Left colon (tissue), 2 donors: ENCODE results near the gene EBF3. TPM values are rescaled to one million over a fixed set of nuclear protein-coding genes. Genes with fewer than 3 reads are reported as not detected.

Experiments
- ATAC-seq: fragments of 200-7000 bp; cut with Tn5 transposase; one replicate; pipeline ENCODE4 v1.9.1; 2020; ENCODE audit warnings: mild to moderate bottlenecking, moderate library complexity
- DNase-seq, 2 donors: peaks; one replicate each; pipeline ENCODE4 v3.0.0-alpha.2; 2020
- intact Hi-C, 2 donors: fragments of 100-400 bp; cut with DNase I in 1 of 2; cut with micrococcal nuclease in 1 of 2; formaldehyde crosslinking; loops; one replicate each; pipeline versions ENCODE4 v1.11.2 to v1.14.0; 2022; cut with DNase I, micrococcal nuclease
- total RNA-seq, 2 donors: library from RNA; stranded (reverse); fragmentation: NEBNext Ultra II Directional; extraction: Animal tissue kit (Norgen Biotek cat#: 25700); gene quantifications; one replicate each; pipeline ENCODE4 v1.2.1, GENCODE V29; 2021
- donor health status: DM: no; HTN: no; CAD: no.
- donor health status: DM: yes; HTN: yes; CAD: no.

Gene EBF3
- total RNA-seq, 2 donors from 2014 or later = 0.40 to 0.78 TPM

GRCh38 chr10:129936266-129936922, 27.7 kb downstream of the EBF3 start:
- ATAC-seq (no peak), DNase-seq (no peak)
- intact Hi-C loops = no loop called here

GRCh38 chr10:129935867-129936152, 28.3 kb downstream of the EBF3 start:
- no peak for DNase-seq
- intact Hi-C loops = no loop called here
- no peak for ATAC-seq

- DNase-seq (no peak), ATAC-seq (no peak)
- intact Hi-C loops = no loop called here
These were observed 28.8 kb downstream of the EBF3 start for GRCh38 chr10:129935102-129935866.

DNA sequence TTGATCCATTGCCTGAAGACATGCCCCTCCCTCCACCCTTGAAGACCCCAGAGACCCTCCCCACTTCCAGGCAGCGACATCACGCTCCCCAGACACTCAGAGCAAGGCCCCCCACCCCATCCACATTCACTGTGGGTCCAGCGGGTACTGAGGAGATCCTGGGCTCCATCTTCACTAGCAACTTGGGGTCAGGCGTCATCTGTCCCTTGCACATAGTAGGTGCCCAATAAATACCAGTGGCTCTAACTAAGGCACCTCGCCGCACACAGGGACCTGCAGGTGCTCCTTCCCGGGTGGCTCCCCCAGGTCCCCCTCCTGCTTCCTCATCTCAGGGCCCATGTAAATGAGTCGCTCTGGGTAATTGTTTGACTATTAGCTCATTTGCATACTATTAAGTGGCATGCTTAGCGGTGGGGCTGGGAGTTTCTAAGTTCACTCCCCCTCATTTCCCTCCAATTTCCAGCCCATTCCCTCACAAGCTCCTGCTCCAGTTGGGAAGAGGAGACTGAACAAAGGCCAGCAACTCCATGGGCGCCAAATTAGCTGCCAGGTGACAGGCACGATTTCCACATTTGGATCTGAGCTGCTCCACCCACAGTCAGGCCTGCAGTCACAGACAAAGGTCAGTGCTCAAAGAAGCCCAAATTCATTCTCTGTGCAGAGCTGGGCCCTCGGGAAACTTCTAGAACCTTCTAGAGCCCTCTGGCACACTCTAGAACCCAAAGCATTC, 29.7 kb downstream of the EBF3 start:
- DNase-seq (no peak), ATAC-seq (no peak)
- intact Hi-C loops = no loop called here

- intact Hi-C loops = no loop called here
- no peak for ATAC-seq
- DNase-seq = no peak
These were observed 30.5 kb downstream of the EBF3 start for GRCh38 chr10:129933456-129934092.

DNA sequence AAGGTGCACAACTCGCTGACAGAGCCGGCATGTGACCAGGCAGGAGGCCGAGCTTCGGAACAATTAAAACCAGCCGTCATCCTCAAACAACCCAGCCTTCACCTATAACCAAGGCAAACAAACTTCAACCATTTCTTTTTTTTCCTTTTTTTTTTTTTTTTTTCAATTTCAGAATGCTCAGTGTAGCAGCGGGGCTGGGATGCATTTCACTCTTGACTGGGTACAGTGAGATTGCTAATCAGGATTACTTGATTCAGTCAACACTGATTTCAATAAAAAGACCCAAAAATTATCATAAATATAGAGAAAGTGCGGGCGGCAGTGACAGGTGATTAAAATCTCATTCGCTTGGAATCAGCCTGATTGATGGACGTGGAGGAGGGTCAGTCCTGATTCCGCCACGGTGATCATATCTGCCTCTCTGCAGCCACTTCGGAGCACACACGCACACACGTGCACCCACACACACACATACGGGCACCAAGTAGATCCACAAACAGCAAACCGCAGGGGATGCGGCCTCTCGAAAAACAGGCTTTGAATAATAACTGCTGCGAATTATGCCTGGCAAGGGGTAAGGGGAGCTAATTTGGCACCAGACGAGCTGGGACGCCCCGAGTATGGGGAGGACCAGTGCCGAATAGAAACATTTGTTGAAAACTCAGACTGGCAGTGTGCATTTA, 31.2 kb downstream of the EBF3 start:
- no peak for ATAC-seq
- no peak for DNase-seq
- intact Hi-C loops = no loop called here

DNA sequence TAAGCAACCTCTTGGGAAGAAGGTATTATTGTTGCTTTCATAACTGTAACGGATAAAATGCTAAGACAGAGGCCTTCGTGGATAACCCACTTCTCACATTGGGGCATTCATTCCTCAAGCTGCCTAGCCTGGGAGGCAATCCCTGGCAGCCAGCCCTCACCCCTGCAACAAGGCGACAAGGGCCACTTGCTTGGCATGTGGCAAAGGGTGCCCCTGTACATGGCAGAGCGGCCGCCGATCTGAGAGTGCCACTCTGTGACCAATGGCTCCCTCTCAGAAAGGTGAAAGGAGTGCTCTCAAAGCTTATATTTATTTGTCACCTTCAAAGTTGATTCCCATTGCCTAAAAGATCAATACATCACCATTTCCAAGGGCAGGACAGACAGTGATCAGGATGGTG, 31.9 kb downstream of the EBF3 start:
- ATAC-seq (no peak), DNase-seq (no peak)
- intact Hi-C loops = no loop called here

- DNase-seq = no peak
- ATAC-seq = no peak
- intact Hi-C loops = no loop called here
These were observed 34.5 kb downstream of the EBF3 start for GRCh38 chr10:129929343-129930292.

DNA sequence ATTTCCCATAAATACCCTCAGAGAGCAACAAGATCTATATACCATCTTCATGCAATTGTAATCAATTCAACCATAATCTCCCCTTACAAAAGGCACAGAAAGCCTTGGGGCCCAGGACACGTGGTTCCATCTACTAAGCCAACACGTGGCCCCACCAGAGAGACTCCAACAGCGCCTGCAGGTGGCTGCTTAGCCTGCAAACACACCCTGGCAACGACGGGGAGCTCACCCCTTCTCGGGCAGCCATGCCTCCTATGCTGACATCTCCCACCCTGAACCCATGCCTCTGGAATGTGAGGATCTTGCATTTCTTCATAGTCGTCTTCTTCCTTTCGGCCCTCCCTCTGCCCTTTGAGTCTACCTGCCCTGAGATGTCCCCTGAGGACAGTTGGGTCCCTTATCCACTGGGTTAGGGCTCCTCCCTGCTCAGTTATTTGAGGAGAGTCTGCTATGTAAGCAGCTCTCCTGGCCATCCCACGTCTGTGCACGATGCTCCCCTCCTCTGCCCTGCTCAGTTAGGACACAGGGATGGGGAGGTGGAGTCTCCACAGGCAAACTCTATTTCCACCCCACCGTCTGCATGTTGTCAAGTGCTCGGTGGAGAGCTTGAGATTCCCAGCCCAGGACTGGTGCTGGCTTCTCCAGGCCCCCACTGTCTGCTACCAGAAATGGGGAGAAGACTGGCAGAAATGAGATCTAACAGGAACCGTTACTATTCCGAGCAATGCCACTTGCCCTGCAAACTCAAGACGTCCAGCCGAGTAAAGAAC, 36.5 kb downstream of the EBF3 start:
- DNase-seq (no peak), ATAC-seq (no peak)
- intact Hi-C loops = no loop called here

- DNase-seq (no peak), ATAC-seq (no peak)
- intact Hi-C loops = no loop called here
These were observed 37.7 kb downstream of the EBF3 start for GRCh38 chr10:129926066-129927055.

DNA sequence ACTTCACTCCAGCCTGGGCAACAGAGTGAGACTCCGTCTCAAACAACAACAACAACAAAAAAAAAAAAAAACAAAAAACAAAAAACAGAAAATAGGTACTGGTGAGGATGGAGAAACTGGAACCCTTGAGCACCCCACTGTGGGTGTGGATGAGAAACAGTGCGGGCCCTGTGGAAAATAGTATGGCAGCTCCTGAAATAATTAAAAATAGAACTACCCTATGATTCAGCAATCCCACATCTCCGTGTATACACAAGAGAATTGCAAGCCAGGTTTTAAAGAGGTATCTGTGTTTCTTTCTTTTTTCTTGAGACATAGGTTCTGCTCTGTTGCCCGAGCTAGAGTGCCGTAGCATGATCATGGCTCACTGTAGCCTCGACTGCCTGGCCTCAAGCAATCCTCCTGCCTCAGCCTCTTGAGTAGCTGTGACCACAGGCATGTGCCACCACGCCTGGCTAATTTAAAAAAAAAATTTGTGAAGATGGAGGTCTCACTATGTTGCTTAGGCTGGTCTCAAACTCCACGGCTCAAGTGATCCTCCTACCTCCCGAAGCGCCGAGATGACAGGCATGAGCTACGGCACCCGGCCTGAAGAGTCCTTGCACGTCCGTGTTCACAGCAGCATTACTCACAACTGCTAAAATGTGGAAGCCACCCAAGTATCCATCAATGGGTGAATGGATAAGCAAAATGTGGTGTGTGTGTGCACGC, 39.5 kb downstream of the EBF3 start:
- ATAC-seq = no peak
- DNase-seq = no peak

DNA sequence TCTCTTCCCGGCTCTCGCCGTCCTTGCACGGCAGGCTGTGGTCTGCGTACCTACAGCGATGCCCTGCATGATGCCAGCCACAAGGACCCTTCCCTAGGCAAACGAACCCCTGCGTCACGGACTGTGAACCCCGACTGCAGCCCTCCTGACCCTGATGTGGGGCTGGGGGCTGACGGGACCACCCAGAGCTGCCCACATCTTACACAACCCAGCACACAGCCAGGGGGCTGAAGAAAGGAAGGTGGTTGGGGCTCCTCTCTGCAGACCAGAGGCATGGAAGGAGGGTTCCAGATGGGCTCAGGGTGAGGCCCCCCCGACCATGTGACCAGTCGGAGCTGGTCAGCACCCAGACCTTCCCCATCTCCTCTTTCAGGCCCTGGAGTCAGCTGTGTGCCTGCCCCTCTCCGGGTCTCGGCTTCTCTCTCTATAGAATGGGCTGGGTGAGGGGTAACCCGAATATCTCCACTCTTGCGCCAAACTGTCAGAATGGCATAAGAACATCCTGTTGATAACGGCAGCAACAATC, 41.4 kb downstream of the EBF3 start:
- DNase-seq (no peak), ATAC-seq (no peak)
- intact Hi-C loops = no loop called here

More for the DNA sequence above, 39.5 kb downstream of the EBF3 start:
- intact Hi-C loops = no loop called here

- ATAC-seq (no peak), DNase-seq (no peak)
- intact Hi-C loops = no loop called here
These were observed 42.1 kb downstream of the EBF3 start for GRCh38 chr10:129921801-129922597.

DNA sequence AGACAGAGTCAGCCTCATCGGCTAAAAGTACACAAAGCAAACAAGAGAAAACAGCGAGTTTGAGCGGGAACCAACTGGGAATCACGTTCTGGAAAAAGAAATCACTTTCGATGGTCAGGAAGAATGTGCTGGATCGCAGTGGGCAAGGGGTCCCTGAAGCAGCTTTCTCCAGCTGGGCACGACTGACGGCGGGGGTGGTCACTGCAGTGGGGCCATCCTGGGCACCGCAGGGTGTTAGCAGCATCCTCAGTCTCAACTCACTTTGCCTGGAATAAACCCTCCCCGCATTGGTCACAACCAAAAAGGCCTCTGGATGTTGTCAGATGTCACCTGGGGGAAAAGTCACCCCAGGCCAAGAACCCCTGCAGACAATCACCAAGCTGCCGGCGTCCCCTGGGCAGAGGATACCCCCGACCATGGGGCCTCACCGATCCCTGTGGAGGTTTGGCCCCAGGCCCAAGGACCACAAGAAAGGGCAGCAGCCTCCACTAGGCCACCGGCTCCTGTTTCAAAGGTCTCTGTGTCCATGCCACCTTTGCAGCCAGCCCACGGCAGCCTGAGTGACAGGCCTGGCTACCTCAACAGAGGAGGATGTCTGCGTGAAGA, 42.9 kb downstream of the EBF3 start:
- DNase-seq = no peak
- ATAC-seq = no peak

More for the DNA sequence above, 42.9 kb downstream of the EBF3 start:
- intact Hi-C loops = no loop called here
